ENCODE results near the gene PLG.
"Not testable (repeated sequence)": the region's sequence is repeated elsewhere in the genome, so short reads cannot be mapped to it uniquely, and the experiment has no call there.

PLG gene

DNA sequence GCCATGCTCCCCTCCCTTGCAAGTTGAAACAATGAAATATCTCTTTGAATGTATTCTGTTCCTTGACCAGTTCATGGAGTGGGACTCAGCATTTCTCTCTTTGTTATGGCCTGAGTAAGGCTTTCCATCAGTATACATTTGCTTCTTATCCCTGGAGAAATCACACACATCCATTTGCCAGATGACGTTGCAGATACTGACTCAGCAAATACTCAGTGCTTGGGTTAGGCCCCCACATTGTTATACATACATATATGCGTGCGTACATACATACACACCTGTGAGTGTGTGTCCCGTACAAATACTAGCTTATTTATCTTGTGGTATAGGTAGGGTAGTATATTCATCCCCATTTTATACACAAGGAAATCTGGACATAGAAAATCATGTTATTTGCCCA is 72.4 kb downstream of the PLG start:
- Histone ChIP-seq H3K79me2 (ENCODE audit: low read length) (no peaks in the 10 kb centered on the region), H3K36me3 (replicated peaks; ENCODE audit: insufficient read depth, low read length) (no peaks in the 10 kb centered on the region), H3K27ac (ENCODE audit: low read length) (no peak overlapping the region), H3F3A (ENCODE audit: insufficient read depth, low read length) (no peaks in the 10 kb centered on the region), H3K9me2 (replicated peaks; ENCODE audit: insufficient read depth, low read length) (no peaks in the 10 kb centered on the region), H2AFZ (ENCODE audit: low read length) (no peak overlapping the region), H3K9me3 (replicated peaks; ENCODE audit: insufficient read depth, low read length) (no peaks in the 10 kb centered on the region), H3K4me2 (ENCODE audit: low read depth, low read length) (no peak overlapping the region), H3K9ac (ENCODE audit: low read length) (no peak overlapping the region), H3K4me3 (ENCODE audit: low read length) (no peak overlapping the region), H3K4me1 (ENCODE audit: low read length) (no peaks in the 10 kb centered on the region), H3K27me3 (replicated peaks; ENCODE audit: insufficient read depth, low read length) (no peaks in the 10 kb centered on the region), H4K20me1 (ENCODE audit: insufficient read depth, low read length) (no peaks in the 10 kb centered on the region)
- TF ChIP-seq, protein P1, sequence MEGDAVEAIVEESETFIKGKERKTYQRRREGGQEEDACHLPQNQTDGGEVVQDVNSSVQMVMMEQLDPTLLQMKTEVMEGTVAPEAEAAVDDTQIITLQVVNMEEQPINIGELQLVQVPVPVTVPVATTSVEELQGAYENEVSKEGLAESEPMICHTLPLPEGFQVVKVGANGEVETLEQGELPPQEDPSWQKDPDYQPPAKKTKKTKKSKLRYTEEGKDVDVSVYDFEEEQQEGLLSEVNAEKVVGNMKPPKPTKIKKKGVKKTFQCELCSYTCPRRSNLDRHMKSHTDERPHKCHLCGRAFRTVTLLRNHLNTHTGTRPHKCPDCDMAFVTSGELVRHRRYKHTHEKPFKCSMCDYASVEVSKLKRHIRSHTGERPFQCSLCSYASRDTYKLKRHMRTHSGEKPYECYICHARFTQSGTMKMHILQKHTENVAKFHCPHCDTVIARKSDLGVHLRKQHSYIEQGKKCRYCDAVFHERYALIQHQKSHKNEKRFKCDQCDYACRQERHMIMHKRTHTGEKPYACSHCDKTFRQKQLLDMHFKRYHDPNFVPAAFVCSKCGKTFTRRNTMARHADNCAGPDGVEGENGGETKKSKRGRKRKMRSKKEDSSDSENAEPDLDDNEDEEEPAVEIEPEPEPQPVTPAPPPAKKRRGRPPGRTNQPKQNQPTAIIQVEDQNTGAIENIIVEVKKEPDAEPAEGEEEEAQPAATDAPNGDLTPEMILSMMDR (IDR thresholded peaks at IDR 0.05; ENCODE audit: low read length), result no peak
- TF ChIP-seq EZH2 (optimal IDR thresholded peaks at IDR 0.05; ENCODE audit: low read depth, low read length) (no peak), EZH2phosphoT487 (IDR thresholded peaks at IDR 0.05; ENCODE audit: low read length) (no peak)
- DNase-seq, result no peak

DNA sequence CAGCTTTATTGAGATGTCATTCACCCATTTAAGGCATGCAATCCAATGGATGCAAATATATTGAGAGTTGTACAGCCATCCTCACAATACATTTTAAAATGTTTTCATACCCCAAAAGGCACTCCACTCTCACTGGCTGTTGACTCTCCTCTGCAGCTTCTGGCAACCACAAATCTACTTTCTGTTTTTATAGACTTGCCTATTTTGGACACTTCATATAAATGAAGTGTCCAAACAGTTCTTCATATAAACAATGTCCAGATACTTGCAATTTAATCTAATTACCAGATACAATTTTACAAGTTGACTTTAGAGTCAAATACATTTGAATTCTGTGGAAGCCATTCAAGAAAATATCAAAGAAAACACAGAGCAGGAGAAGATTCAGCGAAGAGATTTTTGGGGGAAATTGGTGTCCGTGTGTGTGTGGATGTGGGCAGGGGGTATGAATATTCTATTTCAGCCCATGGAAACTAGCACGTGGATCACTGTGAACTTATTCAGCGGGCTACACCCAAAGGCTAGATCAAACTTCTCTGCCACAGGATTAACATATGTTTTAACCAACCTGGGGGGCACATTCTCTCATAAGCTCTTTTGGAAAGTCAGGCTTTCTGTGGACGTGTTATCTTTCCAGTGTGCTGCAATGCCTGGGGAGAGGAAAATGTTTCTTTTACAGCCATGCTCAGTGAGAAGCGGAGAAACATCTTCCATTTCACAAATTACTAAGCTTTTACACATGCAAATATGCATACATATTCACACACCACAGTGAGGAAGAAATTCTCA is 73.9 kb downstream of the PLG start:
- Histone ChIP-seq H3K36me3 (replicated peaks; ENCODE audit: insufficient read depth, low read length) (no peaks in the 10 kb centered on the region), H3K9ac (ENCODE audit: low read length) (no peak overlapping the region), H3K9me2 (replicated peaks; ENCODE audit: insufficient read depth, low read length) (no peaks in the 10 kb centered on the region), H2AFZ (ENCODE audit: low read length) (no peak overlapping the region), H3K4me3 (ENCODE audit: low read length) (no peak overlapping the region), H3K27me3 (replicated peaks; ENCODE audit: insufficient read depth, low read length) (no peaks in the 10 kb centered on the region), H3K79me2 (ENCODE audit: low read length) (no peaks in the 10 kb centered on the region), H3F3A (ENCODE audit: insufficient read depth, low read length) (no peaks in the 10 kb centered on the region), H3K9me3 (replicated peaks; ENCODE audit: insufficient read depth, low read length) (no peaks in the 10 kb centered on the region), H3K4me2 (ENCODE audit: low read depth, low read length) (no peak overlapping the region), H4K20me1 (ENCODE audit: insufficient read depth, low read length) (no peaks in the 10 kb centered on the region), H3K27ac (ENCODE audit: low read length) (no peak overlapping the region), H3K4me1 (ENCODE audit: low read length) (no peaks in the 10 kb centered on the region)
- no peak for DNase-seq
- TF ChIP-seq EZH2phosphoT487 (IDR thresholded peaks at IDR 0.05; ENCODE audit: low read length) (no peak), EZH2 (optimal IDR thresholded peaks at IDR 0.05; ENCODE audit: low read depth, low read length) (no peak)
- TF ChIP-seq, protein P1 (IDR thresholded peaks at IDR 0.05; ENCODE audit: low read length), result no peak

DNA sequence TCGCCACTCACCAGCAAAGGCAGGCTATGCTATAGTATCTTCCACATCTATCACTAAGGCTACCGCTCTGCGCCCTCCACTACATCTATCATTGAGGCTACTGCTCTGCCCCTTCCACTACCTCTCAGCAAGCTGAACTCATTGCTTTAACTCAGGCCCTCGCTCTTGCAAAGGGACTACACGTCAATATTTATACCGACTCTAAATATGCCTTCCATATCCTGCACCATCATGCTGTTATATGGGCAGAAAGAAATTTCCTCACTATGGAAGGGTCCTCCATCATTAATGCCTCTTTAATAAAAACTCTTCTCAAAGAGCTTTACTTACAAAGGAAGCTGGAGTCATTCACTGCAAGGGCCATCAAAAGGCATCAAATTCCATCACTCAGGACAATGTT is 77.1 kb downstream of the PLG start:
- not testable (repeated sequence) for H3K27ac ChIP-seq (ENCODE audit: low read length); H3K27me3 ChIP-seq (replicated peaks; ENCODE audit: insufficient read depth, low read length); DNase-seq; H2AFZ ChIP-seq (ENCODE audit: low read length); H3K4me3 ChIP-seq (ENCODE audit: low read length); H3K4me2 ChIP-seq (ENCODE audit: low read depth, low read length); H4K20me1 ChIP-seq (ENCODE audit: insufficient read depth, low read length); H3K36me3 ChIP-seq (replicated peaks; ENCODE audit: insufficient read depth, low read length); H3K79me2 ChIP-seq (ENCODE audit: low read length); H3K4me1 ChIP-seq (ENCODE audit: low read length); H3F3A ChIP-seq (ENCODE audit: insufficient read depth, low read length); H3K9me2 ChIP-seq (replicated peaks; ENCODE audit: insufficient read depth, low read length); H3K9me3 ChIP-seq (replicated peaks; ENCODE audit: insufficient read depth, low read length); H3K9ac ChIP-seq (ENCODE audit: low read length)

DNA sequence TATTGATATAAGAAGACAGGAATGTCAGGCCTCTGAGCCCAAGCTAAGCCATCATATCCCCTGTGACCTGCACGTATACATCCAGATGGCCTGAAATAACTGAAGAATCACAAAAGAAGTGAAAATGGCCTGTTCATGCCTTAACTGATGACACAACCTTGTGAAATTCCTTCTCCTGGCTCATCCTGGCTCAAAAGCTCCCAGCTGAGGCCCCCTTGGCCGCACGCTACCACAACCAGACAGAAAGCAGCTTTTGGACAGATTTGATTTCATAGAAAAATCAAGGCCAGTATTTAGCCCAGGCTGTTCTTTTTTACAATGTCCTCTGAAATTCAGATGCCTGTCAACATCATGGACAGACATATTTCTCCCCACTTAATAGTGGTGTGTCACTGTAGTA is 78.6 kb downstream of the PLG start:
- H3K4me1 ChIP-seq (ENCODE audit: low read length), result not testable (repeated sequence)

More for the DNA sequence above, 78.6 kb downstream of the PLG start:
- DNase-seq; H3K9ac ChIP-seq (ENCODE audit: low read length); H3K9me3 ChIP-seq (replicated peaks; ENCODE audit: insufficient read depth, low read length); H3K36me3 ChIP-seq (replicated peaks; ENCODE audit: insufficient read depth, low read length); H3K27ac ChIP-seq (ENCODE audit: low read length); H3K79me2 ChIP-seq (ENCODE audit: low read length); H4K20me1 ChIP-seq (ENCODE audit: insufficient read depth, low read length); H3K9me2 ChIP-seq (replicated peaks; ENCODE audit: insufficient read depth, low read length); H3K4me2 ChIP-seq (ENCODE audit: low read depth, low read length); H3K4me3 ChIP-seq (ENCODE audit: low read length); H3F3A ChIP-seq (ENCODE audit: insufficient read depth, low read length); H2AFZ ChIP-seq (ENCODE audit: low read length); H3K27me3 ChIP-seq (replicated peaks; ENCODE audit: insufficient read depth, low read length): not testable (repeated sequence)
